Thyroid gland (tissue), 4 donors: ENCODE results near the gene TTC34. TPM values are rescaled to one million over a fixed set of nuclear protein-coding genes. Genes with fewer than 3 reads are reported as not detected.

Source experiments
- DNase-seq, 2 donors: peaks; one replicate each; pipeline ENCODE4 v3.0.0-alpha.2; 2019
- H3K27ac ChIP-seq, 3 donors: fragments of 200-600 bp; sonication (generic); 1 replicate in 2 of 3; 2 replicates in 1 of 3; pipeline ENCODE4 v1.5.1; 2016 to 2019; ENCODE audit warnings: mild to moderate bottlenecking in 1 of 3, moderate library complexity in 1 of 3
- H3K27me3 ChIP-seq: fragments of 200-600 bp; sonication (generic); one replicate; pipeline ENCODE4 v1.5.1; 2019
- H3K36me3 ChIP-seq, 2 donors: fragments of 200-600 bp; sonication (generic); one replicate each; pipeline ENCODE4 v1.5.1; 2016 to 2019
- H3K4me1 ChIP-seq, 2 donors: fragments of 200-600 bp; sonication (generic); one replicate each; pipeline ENCODE4 v1.5.1; 2017 to 2019
- H3K4me3 ChIP-seq, 3 donors: fragments of 200-600 bp; sonication (generic); replicated peaks in 1 of 3; 1 replicate in 2 of 3; 2 replicates in 1 of 3; pipeline ENCODE4 v1.5.1; 2016; ENCODE audit warnings: mild to moderate bottlenecking in 1 of 3
- H3K9me3 ChIP-seq: fragments of 200-600 bp; sonication (generic); one replicate; pipeline ENCODE4 v1.5.1; 2017
- CTCF ChIP-seq, 6 experiments: fragments of 200-600 bp in 3 of 6; fragments of 450-650 bp in 3 of 6; sonication (generic) in 3 of 6; IDR thresholded peaks; one replicate each; pipeline ENCODE4 v1.5.1; 2016 to 2019; ENCODE audit warnings: antibody characterized with exemption in 6 of 6, mild to moderate bottlenecking in 2 of 6, inconsistent platforms in 1 of 6, moderate library complexity in 1 of 6
- POLR2A ChIP-seq, 2 donors: fragments of 450-650 bp; IDR thresholded peaks; one replicate each; pipeline ENCODE4 v1.6.1; 2017; ENCODE audit warnings: antibody characterized with exemption in 2 of 2, mild to moderate bottlenecking in 2 of 2, moderate library complexity in 1 of 2
- WGBS, 2 donors: methylation state at CpG; one replicate each; pipeline ENCODE4 v1.1.5; 2017; 5-methylcytosine and 5-hydroxymethylcytosine counted together
- intact Hi-C: fragments of 100-400 bp; cut with DNase I; formaldehyde crosslinking; loops from one replicate; pipeline ENCODE4 v1.15.1; 2023
- total RNA-seq, 4 donors: library from RNA; depleted of rRNA; stranded (reverse); fragments of >200 nt; gene quantifications; one replicate each; pipeline ENCODE4 v1.2.3, GENCODE V29; 2016

Gene TTC34
- total RNA-seq, 4 donors from 2014 or later = 0.81 to 2.2 (median 1.9) TPM

DNA sequence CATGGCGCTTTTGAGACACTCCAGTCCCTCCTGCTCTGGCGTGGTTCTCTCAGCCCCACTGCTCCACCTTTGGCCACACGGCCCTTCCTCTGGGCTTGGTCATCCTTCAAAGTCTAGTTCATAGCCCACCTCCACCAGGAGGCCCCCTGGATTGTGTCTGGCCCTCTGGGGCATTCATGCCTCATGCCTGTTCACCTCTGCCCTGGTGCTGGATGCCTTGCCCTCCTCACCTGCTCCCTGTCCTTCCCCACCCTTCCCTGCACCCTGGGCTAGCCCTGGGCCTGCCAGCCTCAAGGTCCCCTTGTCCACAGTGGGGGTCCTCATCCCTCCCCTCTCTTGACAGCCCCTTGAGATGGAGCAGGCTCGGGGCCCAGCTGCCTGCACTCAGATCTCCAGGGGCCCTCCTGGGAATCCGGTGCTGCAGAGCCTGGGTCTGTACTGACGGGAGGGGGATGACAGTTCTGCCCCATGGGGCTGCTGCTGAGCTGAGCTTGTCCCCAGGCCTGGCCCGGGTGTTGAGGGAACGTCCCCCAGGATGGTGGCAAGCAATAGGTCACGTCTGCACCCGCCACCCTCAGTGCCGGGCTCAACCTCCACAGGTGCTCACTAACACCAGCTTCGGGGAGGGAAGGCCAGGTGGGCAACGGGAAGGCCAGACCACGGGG is 196.5 kb downstream of the TTC34 start:
- no peaks in the 10 kb centered on the region for H3K27me3 ChIP-seq
- H3K9me3 ChIP-seq = no peaks in the 10 kb centered on the region
- H3K36me3 ChIP-seq = no peaks in the 10 kb centered on the region
- no peak overlapping the region for H3K27ac ChIP-seq
- peaks cover 9 to 23% of the 10 kb centered on the region in 2 donors for H3K4me1 ChIP-seq
- H3K4me3 ChIP-seq = no peak overlapping the region
- intact Hi-C loops = no loop called here
- DNase-seq = no peak
- TF ChIP-seq POLR2A (IDR thresholded peaks at IDR 0.05) (no peak), CTCF (IDR thresholded peaks at IDR 0.05) (no peak)
- 85 to 93% methylated on average over 9 to 13 of the region's 14 CpGs for WGBS, 2 donors

DNA sequence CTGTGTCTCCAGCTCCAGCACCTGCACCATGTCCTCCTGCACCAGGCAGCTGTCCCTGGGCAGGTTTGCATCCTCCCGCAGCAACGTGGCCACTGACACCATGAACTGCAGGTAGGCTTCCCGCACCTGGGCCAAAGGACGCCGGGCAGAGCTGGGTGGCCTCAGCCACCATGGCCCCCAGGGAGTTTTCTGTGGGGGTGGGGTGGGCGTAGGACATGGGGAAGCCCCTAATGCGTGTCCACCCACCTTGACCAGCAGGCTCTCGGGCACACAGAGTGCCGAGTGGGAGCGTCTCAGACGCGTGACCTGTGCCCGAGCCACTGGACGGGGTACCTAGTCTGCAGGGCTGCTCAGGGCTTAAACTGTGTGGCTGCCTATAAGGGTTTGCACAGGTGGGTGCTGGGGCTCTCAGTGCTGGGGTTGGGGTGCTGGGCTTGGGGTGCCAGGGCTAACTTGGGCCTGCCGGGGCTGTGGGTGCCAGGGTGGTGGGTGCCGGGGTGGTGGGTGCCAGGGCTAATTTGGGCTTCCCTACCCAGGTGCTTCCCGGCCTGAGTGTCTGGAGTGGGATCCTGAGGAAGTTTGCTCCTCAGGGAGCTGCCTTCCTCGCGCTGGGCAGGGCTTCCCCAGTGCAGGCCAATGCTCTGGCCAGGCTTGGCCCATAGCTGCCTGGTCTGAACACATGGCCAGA is 197.2 kb downstream of the TTC34 start:
- intact Hi-C loops = no loop called here
- peaks cover 9 to 23% of the 10 kb centered on the region in 2 donors for H3K4me1 ChIP-seq
- H3K36me3 ChIP-seq = no peaks in the 10 kb centered on the region
- TF ChIP-seq POLR2A (IDR thresholded peaks at IDR 0.05) (no peak), CTCF (IDR thresholded peaks at IDR 0.05) (no peak)
- no peak overlapping the region for H3K27ac ChIP-seq
- no peaks in the 10 kb centered on the region for H3K9me3 ChIP-seq
- no peaks in the 10 kb centered on the region for H3K27me3 ChIP-seq
- WGBS, 2 donors = 72 to 100% methylated on average over 2 to 8 of the region's 19 CpGs
- DNase-seq = no peak
- H3K4me3 ChIP-seq = no peak overlapping the region

- no peak for DNase-seq
- intact Hi-C loops = no loop called here
- H3K27ac ChIP-seq = no peak overlapping the region
- 91 to 95% methylated on average over 10 to 22 of the region's 25 CpGs for WGBS, 2 donors
- TF ChIP-seq CTCF (IDR thresholded peaks at IDR 0.05) (no peak), POLR2A (IDR thresholded peaks at IDR 0.05) (no peak)
- peaks cover 9 to 23% of the 10 kb centered on the region in 2 donors for H3K4me1 ChIP-seq
- H3K27me3 ChIP-seq = no peaks in the 10 kb centered on the region
- H3K9me3 ChIP-seq = no peaks in the 10 kb centered on the region
- H3K36me3 ChIP-seq = no peaks in the 10 kb centered on the region
- H3K4me3 ChIP-seq = no peak overlapping the region
Measured at GRCh38 chr1:2603521-2604155, 197.9 kb downstream of the TTC34 start.

GRCh38 chr1:2602866-2603520 is 198.5 kb downstream of the TTC34 start:
- Histone ChIP-seq H3K4me3 (no peak overlapping the region), H3K27ac (no peak overlapping the region), H3K9me3 (no peaks in the 10 kb centered on the region), H3K36me3 (no peaks in the 10 kb centered on the region), H3K4me1 (peaks cover 9 to 23% of the 10 kb centered on the region in 2 donors), H3K27me3 (no peaks in the 10 kb centered on the region)
- WGBS, 2 donors = 84 to 91% methylated on average over 10 to 11 of the region's 18 CpGs
- no peak for DNase-seq
- TF ChIP-seq POLR2A (IDR thresholded peaks at IDR 0.05) = no peak
- intact Hi-C loops = no loop called here

GRCh38 chr1:2602311-2602835 is 199.1 kb downstream of the TTC34 start:
- no peaks in the 10 kb centered on the region for H3K27me3 ChIP-seq
- WGBS, 2 donors = 82 to 83% methylated on average over 15 of the region's 15 CpGs
- H3K27ac ChIP-seq = no peak overlapping the region
- H3K9me3 ChIP-seq = no peaks in the 10 kb centered on the region
- intact Hi-C loops = no loop called here
- H3K4me3 ChIP-seq = no peak overlapping the region
- no peaks in the 10 kb centered on the region for H3K36me3 ChIP-seq
- TF ChIP-seq POLR2A (IDR thresholded peaks at IDR 0.05) (no peak), CTCF (IDR thresholded peaks at IDR 0.05) (no peak)
- peaks cover 9 to 20% of the 10 kb centered on the region in 2 donors for H3K4me1 ChIP-seq
- DNase-seq = no peak
